Measurements from ENCODE around the gene TCEA2. TPM values are rescaled to one million over a fixed set of nuclear protein-coding genes. Genes with fewer than 3 reads are reported as not detected.

Gene TCEA2
- total and polyA plus RNA-seq, 2 of the 13 experiments (the other 11 are each of a cell fraction or from before 2014, with no cell fraction given) = 28.1 to 33.7 TPM

GRCh38 chr20:64023361-64024140, 39.4 kb upstream of the TCEA2 start (continued):
- TF ChIP-seq DPF2 (CRISPR knock-in tag; IDR thresholded peaks at IDR 0.05; ENCODE audit: borderline replicate concordance, low read depth) = no peak
- TF ChIP-seq ZNF639 (CRISPR knock-in tag; conservative IDR thresholded peaks at IDR 0.05) = no peak; the same call in 1 of the 2 replicates
- peak; percentile 75 for TF ChIP-seq MED8 (CRISPR knock-in tag; IDR thresholded peaks at IDR 0.05; ENCODE audit: insufficient replicate concordance)
- no peak for TF ChIP-seq BATF2 (CRISPR knock-in tag; IDR thresholded peaks at IDR 0.05)
- no peak for TF ChIP-seq SIN3B (IDR thresholded peaks at IDR 0.05; ENCODE audit: low read length)
- TF ChIP-seq SNAPC4 (CRISPR knock-in tag; IDR thresholded peaks at IDR 0.05) = peak; percentile 87; the same call in 1 of the 2 replicates
- TF ChIP-seq ZNF564 (CRISPR knock-in tag; IDR thresholded peaks at IDR 0.05) = no peak
- no peak for TF ChIP-seq ZNF496 (CRISPR knock-in tag; IDR thresholded peaks at IDR 0.05; ENCODE audit: insufficient replicate concordance)
- no peak for TF ChIP-seq ZNF646 (CRISPR knock-in tag; IDR thresholded peaks at IDR 0.05)
- TF ChIP-seq ZNF224 (CRISPR knock-in tag; IDR thresholded peaks at IDR 0.05) = peak; percentile 63; the same call in 1 of the 2 replicates
- TF ChIP-seq ZBTB2 (CRISPR knock-in tag; IDR thresholded peaks at IDR 0.05; ENCODE audit: low read depth) = no peak
- no peak for TF ChIP-seq TCF7L2 (IDR thresholded peaks at IDR 0.05; ENCODE audit: low read depth, low read length)
- TF ChIP-seq ZNF121 (CRISPR knock-in tag; IDR thresholded peaks at IDR 0.05) = no peak
